Erythroblast (primary cell): Measurements from ENCODE around the gene RANBP17.

Source experiments
- GATA1 ChIP-seq: IDR thresholded peaks from 2 replicates; pipeline ENCODE4 v1.6.1; 2011; ENCODE audit warnings: low read depth, mild to moderate bottlenecking, control low read depth, low read length, moderate library complexity
- POLR2A ChIP-seq: IDR thresholded peaks from 2 replicates; pipeline ENCODE4 v1.6.1; 2011; ENCODE audit warnings: mild to moderate bottlenecking, low read length

GRCh38 chr5:171115519-171115918 lies 253.7 kb downstream of the RANBP17 start:
- TF ChIP-seq POLR2A (no peak), GATA1 (no peak)
